Activated naive CD8-positive, alpha-beta T cell treated with anti-CD3 and anti-CD28 coated beads, Interleukin-2, amount 10 ng/mL, durations not matched to agents 7 days and 5 days (primary cell): ENCODE results near the gene NKX1-1. TPM values are rescaled to one million over a fixed set of nuclear protein-coding genes. Genes with fewer than 3 reads are reported as not detected.

ENCODE experiments used
- ATAC-seq: fragments of 150-1000 bp; cut with Tn5 transposase; one replicate; pipeline ENCODE4 v1.10.0; 2021; ENCODE audit warnings: low read depth, moderate library complexity
- POLR2A ChIA-PET: fragments of 350-600 bp; sonication (Branson Sonifier 250); formaldehyde crosslinking; loops from one replicate; lab custom pipeline; 2021; ENCODE audit warnings: antibody characterized with exemption; lab: Charles Lee
- DNase-seq: peaks from one replicate; pipeline ENCODE4 v3.0.0; 2021
- H3K27ac Mint-ChIP-seq: one replicate; pipeline ENCODE4 v1.8.0; 2022; ENCODE audit warnings: mild to moderate bottlenecking, mixed read lengths
- H3K27me3 Mint-ChIP-seq: one replicate; pipeline ENCODE4 v1.8.0; 2022; ENCODE audit warnings: mild to moderate bottlenecking, moderate library complexity, mixed read lengths
- H3K36me3 Mint-ChIP-seq: one replicate; pipeline ENCODE4 v1.8.0; 2021; ENCODE audit warnings: mild to moderate bottlenecking, mixed read lengths
- H3K4me1 Mint-ChIP-seq: one replicate; pipeline ENCODE4 v1.8.0; 2021; ENCODE audit warnings: mixed read lengths
- H3K4me3 Mint-ChIP-seq: one replicate; pipeline ENCODE4 v1.8.0; 2022; ENCODE audit warnings: mild to moderate bottlenecking, moderate library complexity, mixed read lengths
- H3K9me3 Mint-ChIP-seq: one replicate; pipeline ENCODE4 v1.8.0; 2021; ENCODE audit warnings: mixed read lengths
- total RNA-seq, 2 experiments: library from RNA; stranded (reverse); gene quantifications; one replicate each; pipeline ENCODE4 v1.2.3, GENCODE V29; 2021

The NKX1-1 gene
- total RNA-seq, 2 experiments from 2014 or later = not detected

DNA sequence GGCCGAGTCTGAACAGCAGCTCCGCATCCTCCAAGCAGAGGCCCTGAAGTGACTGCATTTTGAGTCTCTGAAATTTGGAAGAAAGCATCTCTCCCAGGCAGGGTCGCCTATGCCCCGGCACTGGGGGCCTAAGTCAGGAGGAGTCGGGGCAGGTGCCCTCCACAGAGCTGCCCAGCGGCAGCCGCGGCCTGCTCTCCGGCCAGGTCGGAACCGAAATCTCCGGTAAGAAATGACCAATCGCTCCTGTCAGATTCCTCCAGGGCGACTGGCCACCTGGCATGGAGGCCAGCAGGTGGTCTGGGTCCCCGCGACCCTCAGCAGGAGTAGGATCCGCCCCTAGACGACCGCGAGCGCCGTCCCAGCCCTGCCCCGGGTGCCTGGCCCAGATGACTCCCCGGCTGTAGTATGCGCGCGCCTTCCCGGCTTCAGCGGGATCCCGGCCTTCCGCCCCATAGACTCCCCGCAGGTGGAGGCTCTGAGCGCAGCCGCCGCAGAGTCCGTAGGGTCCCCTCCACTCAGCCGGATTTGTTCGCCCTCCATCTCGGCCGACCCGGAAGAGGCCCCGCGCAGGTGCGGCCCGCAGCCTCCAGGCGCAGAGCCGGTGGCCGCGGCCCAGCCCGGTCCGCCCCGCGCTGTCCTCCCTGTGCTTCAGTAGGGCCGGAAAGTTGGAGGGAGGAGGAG is 1.5 kb downstream of the NKX1-1 start:
- H3K9me3 Mint-ChIP-seq = peaks cover 3% of the 10 kb centered on the region
- ATAC-seq = no peak
- H3K4me3 Mint-ChIP-seq = no peak overlapping the region
- H3K36me3 Mint-ChIP-seq = peaks cover 2% of the 10 kb centered on the region
- peak overlapping the region; percentile 82 for H3K27ac Mint-ChIP-seq
- POLR2A ChIA-PET = no interaction called here
- peaks cover 7% of the 10 kb centered on the region for H3K4me1 Mint-ChIP-seq
- H3K27me3 Mint-ChIP-seq = peaks cover 41% of the 10 kb centered on the region
- no peak for DNase-seq

DNA sequence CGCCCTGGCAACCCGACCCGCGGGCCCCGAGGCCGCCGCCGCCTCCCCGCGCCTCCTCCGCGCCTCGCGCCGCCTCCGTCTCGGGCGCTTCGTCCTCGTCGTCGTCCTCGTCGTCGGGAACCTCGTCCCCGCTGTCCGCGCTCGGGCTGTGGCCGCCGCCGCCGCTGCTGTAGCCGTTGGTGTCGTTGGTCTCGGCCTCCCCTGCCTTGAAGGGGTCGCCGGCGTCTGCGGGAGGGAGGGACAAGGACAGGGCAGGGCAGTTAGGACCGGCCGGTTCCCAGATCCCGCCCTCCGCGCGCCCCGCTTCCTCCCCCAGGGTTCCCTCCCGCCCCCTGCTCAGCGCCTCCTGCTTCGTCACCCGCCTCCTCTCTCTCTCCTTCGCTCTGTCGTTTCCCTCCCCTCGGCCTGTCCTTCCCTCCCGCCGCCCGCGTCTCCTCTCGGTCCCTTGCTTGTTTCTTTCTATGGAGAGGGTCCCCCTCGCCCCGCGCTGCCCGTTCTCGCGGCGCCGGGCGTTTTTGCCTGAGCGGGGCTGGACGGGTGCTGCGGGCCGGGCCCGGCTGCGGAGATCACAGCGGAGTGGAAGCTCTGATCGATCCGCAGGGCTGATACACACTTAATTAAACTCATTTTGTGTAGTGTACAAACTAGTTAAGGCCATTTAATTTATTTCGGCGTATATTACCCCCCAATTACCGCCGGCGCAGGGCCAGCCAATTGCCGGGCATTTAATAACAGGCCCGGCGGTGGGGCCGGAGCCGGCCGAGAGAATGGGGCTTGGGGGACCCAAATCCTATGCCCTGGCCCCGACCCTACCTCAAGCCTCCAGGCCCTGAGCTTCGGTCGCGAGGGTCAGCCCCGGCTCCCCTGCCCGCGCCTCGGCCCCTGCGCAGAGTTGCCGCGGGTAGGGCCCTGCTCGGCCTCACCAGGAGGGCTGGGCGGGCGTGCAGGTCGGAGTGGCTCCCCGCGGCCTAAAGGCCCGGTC is 2.4 kb downstream of the NKX1-1 start:
- DNase-seq = no peak
- H3K27ac Mint-ChIP-seq = peak overlapping the region; percentile 12
- no peak for ATAC-seq
- H3K9me3 Mint-ChIP-seq = peaks cover 2% of the 10 kb centered on the region
- H3K36me3 Mint-ChIP-seq = peaks cover 2% of the 10 kb centered on the region
- H3K27me3 Mint-ChIP-seq = peaks cover 36% of the 10 kb centered on the region
- POLR2A ChIA-PET = no interaction called here
- peak overlapping the region; percentile 16 for H3K4me3 Mint-ChIP-seq
- H3K4me1 Mint-ChIP-seq = peaks cover 7% of the 10 kb centered on the region

DNA sequence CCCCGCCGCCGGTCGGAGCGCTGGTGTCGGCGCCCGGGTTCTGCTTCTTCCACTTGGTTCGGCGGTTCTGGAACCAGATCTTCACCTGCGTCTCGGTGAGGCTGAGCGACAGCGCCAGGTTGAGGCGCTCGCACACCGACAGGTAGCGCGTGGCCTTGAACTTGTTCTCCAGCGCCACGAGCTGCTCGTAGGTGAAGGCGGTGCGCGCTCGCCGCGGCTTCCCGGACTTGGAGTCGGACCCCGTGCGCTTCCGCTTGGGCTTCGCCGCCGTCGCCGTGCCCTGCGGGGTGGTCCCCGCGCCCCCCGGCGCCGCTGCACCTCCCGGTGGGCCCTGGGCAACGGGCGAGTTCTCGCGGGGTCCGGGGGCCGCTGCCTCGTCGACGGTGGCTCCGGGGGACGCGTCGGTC is 3.1 kb downstream of the NKX1-1 start:
- H3K36me3 Mint-ChIP-seq = peaks cover 2% of the 10 kb centered on the region
- peaks cover 2% of the 10 kb centered on the region for H3K9me3 Mint-ChIP-seq
- POLR2A ChIA-PET = no interaction called here
- H3K27me3 Mint-ChIP-seq = peaks cover 29% of the 10 kb centered on the region
- no peak overlapping the region for H3K27ac Mint-ChIP-seq
- DNase-seq (no peak), ATAC-seq (no peak)
- H3K4me1 Mint-ChIP-seq = peaks cover 5% of the 10 kb centered on the region
- no peak overlapping the region for H3K4me3 Mint-ChIP-seq

- Mint-ChIP-seq H3K4me1 (peaks cover 5% of the 10 kb centered on the region), H3K27ac (peak overlapping the region; percentile 64), H3K9me3 (peaks cover 2% of the 10 kb centered on the region), H3K36me3 (peaks cover 2% of the 10 kb centered on the region), H3K27me3 (peaks cover 25% of the 10 kb centered on the region), H3K4me3 (no peak overlapping the region)
- POLR2A ChIA-PET = no interaction called here
- DNase-seq (peak; percentile 41), ATAC-seq (no peak)
Measured at GRCh38 chr4:1402516-1403091, 3.6 kb downstream of the NKX1-1 start.

- Mint-ChIP-seq H3K4me3 (no peak overlapping the region), H3K27ac (no peak overlapping the region), H3K9me3 (peaks cover 2% of the 10 kb centered on the region), H3K36me3 (peaks cover 2% of the 10 kb centered on the region), H3K4me1 (peaks cover 2% of the 10 kb centered on the region), H3K27me3 (peaks cover 21% of the 10 kb centered on the region)
- DNase-seq = peak; percentile 25
- no peak for ATAC-seq
- POLR2A ChIA-PET = no interaction called here
Measured at GRCh38 chr4:1402021-1402515, 4.2 kb downstream of the NKX1-1 start.

GRCh38 chr4:1401409-1402020 is 4.7 kb downstream of the NKX1-1 start:
- POLR2A ChIA-PET = no interaction called here
- H3K27me3 Mint-ChIP-seq = peaks cover 21% of the 10 kb centered on the region
- peaks cover 4% of the 10 kb centered on the region for H3K36me3 Mint-ChIP-seq
- no peak overlapping the region for H3K27ac Mint-ChIP-seq
- H3K4me3 Mint-ChIP-seq = no peak overlapping the region
- ATAC-seq = no peak
- peaks cover 2% of the 10 kb centered on the region for H3K4me1 Mint-ChIP-seq
- peaks cover 4% of the 10 kb centered on the region for H3K9me3 Mint-ChIP-seq
- no peak for DNase-seq

GRCh38 chr4:1400831-1401408 is 5.3 kb downstream of the NKX1-1 start:
- ATAC-seq = no peak
- peaks cover 2% of the 10 kb centered on the region for H3K4me1 Mint-ChIP-seq
- POLR2A ChIA-PET = no interaction called here
- peaks cover 21% of the 10 kb centered on the region for H3K27me3 Mint-ChIP-seq
- H3K27ac Mint-ChIP-seq = no peak overlapping the region
- no peak overlapping the region for H3K4me3 Mint-ChIP-seq
- DNase-seq = no peak
- H3K36me3 Mint-ChIP-seq = peaks cover 4% of the 10 kb centered on the region
- peaks cover 4% of the 10 kb centered on the region for H3K9me3 Mint-ChIP-seq

- Mint-ChIP-seq H3K27me3 (peaks cover 20% of the 10 kb centered on the region), H3K27ac (no peak overlapping the region), H3K9me3 (peaks cover 6% of the 10 kb centered on the region), H3K36me3 (peaks cover 5% of the 10 kb centered on the region), H3K4me3 (no peak overlapping the region), H3K4me1 (peaks cover 1% of the 10 kb centered on the region)
- ATAC-seq (no peak), DNase-seq (no peak)
- POLR2A ChIA-PET = no interaction called here
Measured at GRCh38 chr4:1400191-1400805, 5.9 kb downstream of the NKX1-1 start.

GRCh38 chr4:1399508-1400190 is 6.6 kb downstream of the NKX1-1 start:
- Mint-ChIP-seq H3K9me3 (peaks cover 5% of the 10 kb centered on the region), H3K36me3 (peaks cover 4% of the 10 kb centered on the region), H3K27ac (no peak overlapping the region), H3K4me1 (no peaks in the 10 kb centered on the region), H3K4me3 (no peak overlapping the region), H3K27me3 (peaks cover 17% of the 10 kb centered on the region)
- DNase-seq = no peak
- POLR2A ChIA-PET = no interaction called here
- ATAC-seq = no peak

GRCh38 chr4:1398681-1399507 is 7.3 kb downstream of the NKX1-1 start:
- DNase-seq = peak; percentile 12
- H3K36me3 Mint-ChIP-seq = peaks cover 9% of the 10 kb centered on the region
- ATAC-seq = no peak
- H3K9me3 Mint-ChIP-seq = peaks cover 7% of the 10 kb centered on the region
- H3K27ac Mint-ChIP-seq = no peak overlapping the region
- H3K27me3 Mint-ChIP-seq = peaks cover 16% of the 10 kb centered on the region
- no peaks in the 10 kb centered on the region for H3K4me1 Mint-ChIP-seq
- POLR2A ChIA-PET = no interaction called here
- no peak overlapping the region for H3K4me3 Mint-ChIP-seq

GRCh38 chr4:1396806-1397455 is 9.3 kb downstream of the NKX1-1 start:
- H3K36me3 Mint-ChIP-seq = peaks cover 14% of the 10 kb centered on the region
- H3K9me3 Mint-ChIP-seq = peaks cover 7% of the 10 kb centered on the region
- DNase-seq = peak; percentile 9
- POLR2A ChIA-PET = interaction anchor here (0.6 kb wide), 1 partner anchor 195 kb away, joined by 3 read pairs; no protein-coding TSS in a partner anchor
- no peak overlapping the region for H3K4me3 Mint-ChIP-seq
- no peak overlapping the region for H3K27ac Mint-ChIP-seq
- no peaks in the 10 kb centered on the region for H3K4me1 Mint-ChIP-seq
- H3K27me3 Mint-ChIP-seq = peaks cover 6% of the 10 kb centered on the region
- no peak for ATAC-seq
